ENCODE measurements around the gene ARHGEF39.

ARHGEF39 gene

DNA sequence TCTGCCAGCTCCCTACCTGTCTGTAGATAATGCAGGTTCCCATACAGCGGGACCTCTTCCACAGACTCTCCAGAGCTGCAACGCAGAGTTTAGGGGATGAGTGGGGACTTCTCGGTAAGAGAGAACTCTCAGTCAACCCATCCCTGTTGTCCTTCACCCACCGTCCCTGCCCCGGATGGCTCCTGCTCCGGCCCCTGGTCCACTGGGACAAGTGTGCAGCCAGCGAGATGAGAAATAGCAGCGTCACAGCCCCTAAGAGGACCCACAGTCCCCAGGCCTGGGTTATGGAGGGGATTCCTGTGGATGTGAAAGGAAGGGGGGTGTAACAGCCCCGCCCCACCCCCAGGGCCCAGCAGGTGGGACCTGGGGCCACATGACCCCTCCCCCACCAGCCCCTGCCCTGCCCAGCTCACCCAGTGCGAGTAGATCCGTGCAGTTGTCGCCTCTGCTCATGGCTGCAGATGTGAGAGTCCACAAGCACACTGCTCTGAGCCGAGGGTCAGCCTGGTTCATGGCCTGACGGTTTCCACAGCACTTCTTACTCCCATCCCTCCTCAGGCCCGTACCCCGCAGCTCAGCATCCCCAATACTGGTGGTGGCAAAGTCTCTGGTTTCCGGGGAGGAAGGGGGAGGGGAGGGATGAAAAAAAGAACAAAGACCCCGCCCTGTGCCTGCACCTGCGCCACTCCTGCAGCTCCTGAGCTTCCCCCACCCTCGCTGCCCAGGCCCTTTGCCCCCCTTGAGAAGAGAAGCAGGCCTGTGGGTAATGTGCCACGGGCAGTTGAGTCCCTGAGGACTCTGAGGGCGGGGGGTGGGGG lies 14.4 kb downstream of the ARHGEF39 start, which contains the start of gene SIT1:
Gene SIT1 (minus strand): TSS at position 591 of the 818 bp plus-strand sequence. CDS start 78 bp downstream, at position 513.
- no peak within 1 kb of the TSS for H2BK120ac ChIP-seq (ENCODE audit: low read depth, low read length)
- no peak within 1 kb of the TSS for H2AK5ac ChIP-seq (ENCODE audit: low read length, severe bottlenecking)
- no peaks in the 10 kb centered on the region for H3K36me3 ChIP-seq (ENCODE audit: control insufficient read depth in 1 of 2, insufficient read depth in 2 of 2, low read depth in 1 of 2, low read length in 2 of 2)
- no peak within 1 kb of the TSS for H2BK5ac ChIP-seq (ENCODE audit: low read depth, low read length, poor library complexity, severe bottlenecking)
- no peak within 1 kb of the TSS for H2BK12ac ChIP-seq (ENCODE audit: low read length in 2 of 2)
- no peak for DNase-seq
- H3K18ac ChIP-seq (ENCODE audit: low read depth in 1 of 2, low read length in 2 of 2): no peak within 1 kb of the TSS
- H3K4me2 ChIP-seq (ENCODE audit: low read length, poor library complexity, severe bottlenecking): no peak within 1 kb of the TSS
- H3K27me3 ChIP-seq (ENCODE audit: control insufficient read depth in 1 of 2, insufficient read depth in 1 of 2, low read length in 2 of 2): no peaks in the 10 kb centered on the region
- H3K4me1 ChIP-seq (ENCODE audit: control insufficient read depth, insufficient read depth, low read depth, low read length): peaks cover 6% of the 10 kb centered on the region
- H4K8ac ChIP-seq (ENCODE audit: low read length): no peak within 1 kb of the TSS
- H3K23ac ChIP-seq (ENCODE audit: low read length in 2 of 2): peak within 1 kb of the TSS in 1 of 2 experiments; percentile 11
- H3K14ac ChIP-seq (ENCODE audit: low read length in 2 of 2): no peak within 1 kb of the TSS
- H3K79me1 ChIP-seq (replicated peaks; ENCODE audit: low read length, poor library complexity, severe bottlenecking): no peaks in the 10 kb centered on the region
- H2BK15ac ChIP-seq (ENCODE audit: low read depth, poor library complexity, severe bottlenecking): no peak within 1 kb of the TSS
- no peak within 1 kb of the TSS for H4K91ac ChIP-seq (ENCODE audit: low read length)
- peak within 1 kb of the TSS in 1 of 2 experiments; percentile 59 for H3K4me3 ChIP-seq (ENCODE audit: insufficient read depth in 1 of 2, low read depth in 1 of 2, low read length in 2 of 2)
- no peak within 1 kb of the TSS for H2AFZ ChIP-seq (ENCODE audit: low read depth, low read length)
- peak within 1 kb of the TSS; percentile 74 for H3K9ac ChIP-seq (ENCODE audit: low read length)
- WGBS: 71% methylated on average over 10 of the region's 22 CpGs
- no peaks in the 10 kb centered on the region for H3K9me3 ChIP-seq (ENCODE audit: control insufficient read depth, low read length)
- H3K4ac ChIP-seq (ENCODE audit: low read depth in 1 of 2, low read length in 2 of 2): peak within 1 kb of the TSS in 1 of 2 experiments; percentile 30
- no peak within 1 kb of the TSS for H3K27ac ChIP-seq (ENCODE audit: low read length, poor library complexity, severe bottlenecking)

GRCh38 chr9:35649431-35650340 lies 15.3 kb downstream of the ARHGEF39 start:
- Histone ChIP-seq H3K79me1 (replicated peaks; ENCODE audit: low read length, poor library complexity, severe bottlenecking) (no peaks in the 10 kb centered on the region), H3K4me3 (ENCODE audit: insufficient read depth in 1 of 2, low read depth in 1 of 2, low read length in 2 of 2) (peak overlapping the region in 1 of 2 experiments; percentile 59), H2BK120ac (ENCODE audit: low read depth, low read length) (no peak overlapping the region), H3K23ac (ENCODE audit: low read length in 2 of 2) (no peak overlapping the region), H2AK5ac (ENCODE audit: low read length, severe bottlenecking) (no peak overlapping the region), H4K91ac (ENCODE audit: low read length) (no peak overlapping the region), H3K27me3 (ENCODE audit: control insufficient read depth in 1 of 2, insufficient read depth in 1 of 2, low read length in 2 of 2) (no peaks in the 10 kb centered on the region), H4K8ac (ENCODE audit: low read length) (no peak overlapping the region), H3K4me2 (ENCODE audit: low read length, poor library complexity, severe bottlenecking) (no peak overlapping the region), H3K36me3 (ENCODE audit: control insufficient read depth in 1 of 2, insufficient read depth in 2 of 2, low read depth in 1 of 2, low read length in 2 of 2) (no peaks in the 10 kb centered on the region), H2BK5ac (ENCODE audit: low read depth, low read length, poor library complexity, severe bottlenecking) (no peak overlapping the region), H3K9me3 (ENCODE audit: control insufficient read depth, low read length) (no peaks in the 10 kb centered on the region), H3K4ac (ENCODE audit: low read depth in 1 of 2, low read length in 2 of 2) (peak overlapping the region in 1 of 2 experiments; percentile 30), H2BK15ac (ENCODE audit: low read depth, poor library complexity, severe bottlenecking) (no peak overlapping the region), H3K9ac (ENCODE audit: low read length) (peak overlapping the region; percentile 74), H3K4me1 (ENCODE audit: control insufficient read depth, insufficient read depth, low read depth, low read length) (peaks cover 6% of the 10 kb centered on the region), H2BK12ac (ENCODE audit: low read length in 2 of 2) (no peak overlapping the region), H2AFZ (ENCODE audit: low read depth, low read length) (no peak overlapping the region), H3K27ac (ENCODE audit: low read length, poor library complexity, severe bottlenecking) (no peak overlapping the region), H3K18ac (ENCODE audit: low read depth in 1 of 2, low read length in 2 of 2) (no peak overlapping the region), H3K14ac (ENCODE audit: low read length in 2 of 2) (no peak overlapping the region)
- no peak for DNase-seq
- WGBS: 92% methylated on average over 25 of the region's 26 CpGs

- Histone ChIP-seq H3K9ac (ENCODE audit: low read length) (peak overlapping the region; percentile 99), H3K4me3 (ENCODE audit: insufficient read depth in 1 of 2, low read depth in 1 of 2, low read length in 2 of 2) (peak overlapping the region; percentile 64 to 89), H3K9me3 (ENCODE audit: control insufficient read depth, low read length) (no peaks in the 10 kb centered on the region), H2BK12ac (ENCODE audit: low read length in 2 of 2) (no peak overlapping the region), H3K79me1 (replicated peaks; ENCODE audit: low read length, poor library complexity, severe bottlenecking) (peaks cover 2% of the 10 kb centered on the region), H3K23ac (ENCODE audit: low read length in 2 of 2) (no peak overlapping the region), H4K8ac (ENCODE audit: low read length) (peak overlapping the region; percentile 90), H2AFZ (ENCODE audit: low read depth, low read length) (peak overlapping the region; percentile 96), H3K18ac (ENCODE audit: low read depth in 1 of 2, low read length in 2 of 2) (peak overlapping the region; percentile 67 to 80), H3K36me3 (ENCODE audit: control insufficient read depth in 1 of 2, insufficient read depth in 2 of 2, low read depth in 1 of 2, low read length in 2 of 2) (peaks cover 0 to 3% of the 10 kb centered on the region in 2 experiments), H3K4me1 (ENCODE audit: control insufficient read depth, insufficient read depth, low read depth, low read length) (peaks cover 4% of the 10 kb centered on the region), H2BK5ac (ENCODE audit: low read depth, low read length, poor library complexity, severe bottlenecking) (peak overlapping the region; percentile 46), H3K27ac (ENCODE audit: low read length, poor library complexity, severe bottlenecking) (peak overlapping the region; percentile 13), H2AK5ac (ENCODE audit: low read length, severe bottlenecking) (no peak overlapping the region), H2BK15ac (ENCODE audit: low read depth, poor library complexity, severe bottlenecking) (peak overlapping the region; percentile 87), H3K14ac (ENCODE audit: low read length in 2 of 2) (peak overlapping the region in 1 of 2 experiments; percentile 79), H3K27me3 (ENCODE audit: control insufficient read depth in 1 of 2, insufficient read depth in 1 of 2, low read length in 2 of 2) (no peaks in the 10 kb centered on the region), H3K4me2 (ENCODE audit: low read length, poor library complexity, severe bottlenecking) (peak overlapping the region; percentile 86), H3K4ac (ENCODE audit: low read depth in 1 of 2, low read length in 2 of 2) (peak overlapping the region; percentile 35 to 84), H2BK120ac (ENCODE audit: low read depth, low read length) (no peak overlapping the region), H4K91ac (ENCODE audit: low read length) (peak overlapping the region; percentile 36)
- peak; percentile 89 for DNase-seq
- WGBS: under 1% methylated on average over 37 of the region's 58 CpGs
Observed at GRCh38 chr9:35646533-35647265, 18.3 kb downstream of the ARHGEF39 start.

Measured in mesenchymal stem cell (in vitro differentiated cells and primary cell).